ENCODE measurements around the gene ABCC11.

The ABCC11 gene

GRCh38 chr16:48235058-48235555 is 12.2 kb downstream of the ABCC11 start:
- H2AFZ ChIP-seq (ENCODE audit: low read depth, low read length), result no peak overlapping the region
- H3K4me1 ChIP-seq (ENCODE audit: low read length), result no peaks in the 10 kb centered on the region
- no peak for TF ChIP-seq CTCF (IDR thresholded peaks at IDR 0.05; ENCODE audit: low read depth, low read length)
- no peak for TF ChIP-seq EZH2phosphoT487 (IDR thresholded peaks at IDR 0.05; ENCODE audit: low read depth)
- H3K27ac ChIP-seq (ENCODE audit: low read length), result no peak overlapping the region
- no peak overlapping the region for H3K4me2 ChIP-seq (ENCODE audit: low read length)
- H3K9ac ChIP-seq (ENCODE audit: low read length), result no peak overlapping the region
- H3K79me2 ChIP-seq (ENCODE audit: low read length), result no peaks in the 10 kb centered on the region
- H3K9me3 ChIP-seq (ENCODE audit: insufficient read depth, low read length), result no peaks in the 10 kb centered on the region
- peaks cover under 1% of the 10 kb centered on the region; the same call in 1 of the 2 replicates for H3K27me3 ChIP-seq (ENCODE audit: low read depth, low read length)
- H3K4me3 ChIP-seq (ENCODE audit: low read length), result no peak overlapping the region
- no peaks in the 10 kb centered on the region for H3K36me3 ChIP-seq (replicated peaks; ENCODE audit: low read depth, low read length)
- no peaks in the 10 kb centered on the region for H4K20me1 ChIP-seq (ENCODE audit: insufficient read depth, low read length)

- Histone ChIP-seq H3K4me2 (ENCODE audit: low read length) (no peak overlapping the region), H3K27ac (ENCODE audit: low read length) (no peak overlapping the region), H3K36me3 (replicated peaks; ENCODE audit: low read depth, low read length) (no peaks in the 10 kb centered on the region), H3K4me1 (ENCODE audit: low read length) (no peaks in the 10 kb centered on the region), H2AFZ (ENCODE audit: low read depth, low read length) (no peak overlapping the region), H3K79me2 (ENCODE audit: low read length) (no peaks in the 10 kb centered on the region), H4K20me1 (ENCODE audit: insufficient read depth, low read length) (no peaks in the 10 kb centered on the region), H3K9me3 (ENCODE audit: insufficient read depth, low read length) (no peaks in the 10 kb centered on the region), H3K9ac (ENCODE audit: low read length) (no peak overlapping the region), H3K4me3 (ENCODE audit: low read length) (no peak overlapping the region), H3K27me3 (ENCODE audit: low read depth, low read length) (peaks cover 5% of the 10 kb centered on the region; the same call in 1 of the 2 replicates)
- no peak for TF ChIP-seq CTCF (IDR thresholded peaks at IDR 0.05; ENCODE audit: low read depth, low read length)
- no peak for TF ChIP-seq EZH2phosphoT487 (IDR thresholded peaks at IDR 0.05; ENCODE audit: low read depth)
These were observed 12.7 kb downstream of the ABCC11 start for GRCh38 chr16:48234630-48235029.

- H3K36me3 ChIP-seq (replicated peaks; ENCODE audit: low read depth, low read length), result no peaks in the 10 kb centered on the region
- H4K20me1 ChIP-seq (ENCODE audit: insufficient read depth, low read length), result no peaks in the 10 kb centered on the region
- H3K4me3 ChIP-seq (ENCODE audit: low read length), result no peak overlapping the region
- no peaks in the 10 kb centered on the region for H3K4me1 ChIP-seq (ENCODE audit: low read length)
- no peak overlapping the region for H3K27ac ChIP-seq (ENCODE audit: low read length)
- H3K79me2 ChIP-seq (ENCODE audit: low read length), result no peaks in the 10 kb centered on the region
- H3K4me2 ChIP-seq (ENCODE audit: low read length), result no peak overlapping the region
- H2AFZ ChIP-seq (ENCODE audit: low read depth, low read length), result no peak overlapping the region
- H3K27me3 ChIP-seq (ENCODE audit: low read depth, low read length), result peaks cover 13% of the 10 kb centered on the region; the same call in 1 of the 2 replicates
- TF ChIP-seq CTCF (IDR thresholded peaks at IDR 0.05; ENCODE audit: low read depth, low read length) (no peak), EZH2phosphoT487 (IDR thresholded peaks at IDR 0.05; ENCODE audit: low read depth) (no peak)
- H3K9me3 ChIP-seq (ENCODE audit: insufficient read depth, low read length), result no peaks in the 10 kb centered on the region
- no peak overlapping the region for H3K9ac ChIP-seq (ENCODE audit: low read length)
These were observed 14.8 kb downstream of the ABCC11 start for GRCh38 chr16:48232493-48233040.

- TF ChIP-seq CTCF (IDR thresholded peaks at IDR 0.05; ENCODE audit: low read depth, low read length) (peak; percentile 51), EZH2phosphoT487 (IDR thresholded peaks at IDR 0.05; ENCODE audit: low read depth) (no peak)
- H3K27me3 ChIP-seq (ENCODE audit: low read depth, low read length), result peaks cover 14% of the 10 kb centered on the region; the same call in 1 of the 2 replicates
- no peaks in the 10 kb centered on the region for H3K4me1 ChIP-seq (ENCODE audit: low read length)
- no peak overlapping the region for H3K9ac ChIP-seq (ENCODE audit: low read length)
- no peaks in the 10 kb centered on the region for H3K36me3 ChIP-seq (replicated peaks; ENCODE audit: low read depth, low read length)
- no peaks in the 10 kb centered on the region for H3K9me3 ChIP-seq (ENCODE audit: insufficient read depth, low read length)
- no peak overlapping the region for H2AFZ ChIP-seq (ENCODE audit: low read depth, low read length)
- H3K4me2 ChIP-seq (ENCODE audit: low read length), result no peak overlapping the region
- no peak overlapping the region for H3K27ac ChIP-seq (ENCODE audit: low read length)
- no peaks in the 10 kb centered on the region for H4K20me1 ChIP-seq (ENCODE audit: insufficient read depth, low read length)
- no peak overlapping the region for H3K4me3 ChIP-seq (ENCODE audit: low read length)
- no peaks in the 10 kb centered on the region for H3K79me2 ChIP-seq (ENCODE audit: low read length)
These were observed 15.4 kb downstream of the ABCC11 start for GRCh38 chr16:48231727-48232492.

Data from OCI-LY3 (cell line).